ENCODE measurements around the gene CPEB4.

CPEB4 gene

GRCh38 chr5:173916233-173916632 lies 28.1 kb downstream of the CPEB4 start:
- no peak for DNase-seq

DNA sequence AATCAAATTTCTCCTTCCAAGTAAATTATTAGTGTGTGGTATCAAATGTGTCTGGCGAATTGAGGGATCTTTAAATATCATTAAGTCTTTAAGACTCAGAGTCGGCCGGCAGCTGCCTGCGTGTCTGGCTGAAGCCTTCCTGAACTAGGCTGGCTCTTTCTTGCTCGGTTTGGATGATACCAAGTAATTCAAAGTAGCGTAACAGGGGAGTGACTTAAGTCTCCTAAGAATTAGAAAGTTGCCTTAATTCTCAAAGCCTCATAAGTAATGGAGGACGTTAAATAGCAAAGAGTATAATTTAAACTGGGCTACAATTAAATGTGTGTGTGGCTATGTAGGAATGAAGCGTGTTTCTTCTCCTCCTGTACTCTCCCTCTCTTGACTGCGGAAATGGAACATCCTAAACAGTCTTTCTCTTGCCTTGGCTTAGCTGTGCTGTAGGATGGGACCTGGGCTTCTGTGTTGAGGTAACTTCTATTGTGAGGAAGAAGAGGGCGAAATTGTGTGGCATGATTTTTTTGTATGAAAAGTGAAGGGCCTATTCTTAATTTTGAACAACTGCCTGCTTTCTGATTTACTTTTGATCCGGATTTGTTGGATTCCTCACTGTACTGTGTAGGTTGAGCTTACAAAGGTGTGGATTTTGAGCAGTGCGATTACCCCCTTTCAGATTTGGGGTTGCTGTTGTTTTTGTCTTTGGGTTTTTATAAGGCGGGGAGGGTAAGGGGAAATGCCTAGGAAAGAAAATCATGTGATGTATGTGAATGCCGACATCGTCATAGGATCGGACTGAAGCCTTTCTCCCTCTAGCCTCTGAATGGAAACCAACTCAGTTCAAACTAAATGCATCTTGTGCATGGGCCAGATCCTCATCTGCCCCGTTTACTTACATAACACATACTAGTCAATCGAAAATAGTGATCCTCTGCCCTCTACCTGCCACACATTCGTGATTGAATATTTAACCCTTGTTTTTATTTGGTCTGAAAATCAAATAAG lies 29.9 kb downstream of the CPEB4 start:
- DNase-seq, result peak; percentile 49

DNA sequence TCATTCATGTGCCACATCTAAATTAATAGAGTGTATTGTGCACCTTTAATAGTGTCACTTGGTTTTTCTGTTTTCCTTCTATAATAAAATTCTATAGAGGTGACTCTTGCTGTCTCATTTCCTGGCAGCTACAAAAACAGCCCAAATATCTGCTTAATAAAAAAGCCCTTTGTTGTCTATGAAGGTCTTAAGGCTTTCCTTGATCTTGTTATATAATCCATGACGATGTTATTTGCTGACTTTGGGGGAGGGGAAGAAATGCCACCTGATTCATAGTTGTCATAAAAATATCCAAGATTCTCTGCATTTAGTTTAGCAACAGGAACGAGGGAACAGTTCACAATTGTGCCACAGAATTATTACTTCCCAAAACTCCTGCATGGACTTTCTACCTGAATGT lies 31.3 kb downstream of the CPEB4 start:
- no peak for DNase-seq

DNA sequence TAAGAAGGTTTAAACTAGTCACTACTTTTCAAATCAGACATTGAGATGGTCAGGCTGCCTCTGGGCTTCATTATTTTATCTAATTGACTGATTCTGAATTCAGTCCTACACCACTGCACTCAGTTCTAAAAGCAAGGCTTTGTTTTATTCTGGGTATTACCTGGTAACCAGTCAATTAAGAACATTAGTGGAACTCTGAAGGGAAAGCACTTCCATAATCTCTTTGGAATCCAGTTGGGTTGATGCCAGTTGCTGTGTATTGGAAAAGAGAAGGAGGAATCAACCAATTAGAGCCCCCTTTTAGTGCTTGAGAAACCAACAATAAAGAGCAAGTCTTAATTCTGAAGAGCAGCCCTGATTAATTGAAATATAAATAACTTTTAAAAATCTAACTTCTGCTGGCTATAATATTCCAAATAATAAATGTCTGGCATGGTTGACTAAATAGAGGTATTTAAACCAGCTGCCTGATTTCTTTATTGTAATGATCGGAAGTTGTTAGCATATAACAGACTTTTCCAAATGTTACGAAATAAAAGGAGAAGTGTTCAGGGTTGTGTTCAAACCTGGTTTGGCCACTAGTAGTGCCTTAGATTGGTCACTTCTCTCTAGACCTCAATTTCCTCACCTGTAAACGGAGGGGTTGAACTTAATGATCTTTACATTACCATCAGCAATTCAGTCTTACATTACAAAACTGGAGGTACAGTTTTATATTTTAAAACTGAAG lies 32.0 kb downstream of the CPEB4 start:
- no peak for DNase-seq

DNA sequence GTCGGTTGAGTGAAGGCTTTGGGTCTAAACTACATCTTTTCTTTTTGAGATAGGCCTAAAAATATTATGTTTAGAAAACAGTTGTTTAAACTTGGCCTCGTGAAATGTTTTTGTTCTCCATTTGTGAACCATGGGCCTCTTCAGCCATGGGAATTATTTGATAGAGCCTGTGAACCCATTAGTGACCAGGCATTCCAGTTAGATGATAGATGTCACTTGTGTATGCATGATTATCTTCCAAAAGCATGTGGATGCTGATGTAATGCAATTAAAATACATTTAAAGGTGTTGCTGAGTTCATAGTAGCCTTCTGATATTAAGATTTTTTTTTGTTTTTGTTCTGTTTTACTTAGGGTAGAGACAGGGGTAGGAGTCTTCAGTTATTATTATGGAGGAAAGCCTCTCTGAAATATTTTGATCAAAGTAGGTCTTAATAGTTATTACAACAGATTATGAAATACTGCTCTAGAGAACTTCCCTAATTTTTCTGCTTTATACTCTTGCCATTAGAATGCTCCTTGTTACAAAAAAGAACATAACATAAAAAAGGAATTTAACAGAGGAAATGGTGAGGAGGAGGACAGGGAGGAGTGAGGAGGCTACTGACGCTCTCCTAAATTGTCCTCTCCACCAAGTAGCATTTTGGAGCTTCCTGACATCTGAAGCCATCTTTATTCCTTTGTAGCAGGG lies 32.9 kb downstream of the CPEB4 start:
- no peak for DNase-seq

DNA sequence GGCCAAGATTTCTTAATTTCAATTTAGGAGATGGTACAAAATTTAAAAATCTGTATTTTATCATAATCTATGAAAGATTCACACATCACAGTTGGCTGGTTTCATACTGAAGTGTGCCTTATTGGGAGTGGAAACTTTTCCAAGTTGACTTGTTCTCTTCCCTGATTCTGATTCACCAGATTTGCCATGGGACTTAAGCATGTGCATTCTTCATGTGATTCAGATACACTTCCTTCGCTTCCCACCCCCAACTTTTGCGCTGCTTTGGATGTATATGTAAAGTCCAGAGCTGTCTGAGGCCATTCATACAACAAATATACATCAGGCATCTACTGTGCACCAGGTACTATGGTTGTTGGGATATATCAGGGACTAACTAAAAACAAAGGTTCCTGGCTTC lies 34.4 kb downstream of the CPEB4 start:
- no peak for DNase-seq

GRCh38 chr5:173923218-173924095 lies 35.3 kb downstream of the CPEB4 start:
- DNase-seq, result no peak

GRCh38 chr5:173924899-173925298 lies 36.8 kb downstream of the CPEB4 start:
- no peak for DNase-seq

DNA sequence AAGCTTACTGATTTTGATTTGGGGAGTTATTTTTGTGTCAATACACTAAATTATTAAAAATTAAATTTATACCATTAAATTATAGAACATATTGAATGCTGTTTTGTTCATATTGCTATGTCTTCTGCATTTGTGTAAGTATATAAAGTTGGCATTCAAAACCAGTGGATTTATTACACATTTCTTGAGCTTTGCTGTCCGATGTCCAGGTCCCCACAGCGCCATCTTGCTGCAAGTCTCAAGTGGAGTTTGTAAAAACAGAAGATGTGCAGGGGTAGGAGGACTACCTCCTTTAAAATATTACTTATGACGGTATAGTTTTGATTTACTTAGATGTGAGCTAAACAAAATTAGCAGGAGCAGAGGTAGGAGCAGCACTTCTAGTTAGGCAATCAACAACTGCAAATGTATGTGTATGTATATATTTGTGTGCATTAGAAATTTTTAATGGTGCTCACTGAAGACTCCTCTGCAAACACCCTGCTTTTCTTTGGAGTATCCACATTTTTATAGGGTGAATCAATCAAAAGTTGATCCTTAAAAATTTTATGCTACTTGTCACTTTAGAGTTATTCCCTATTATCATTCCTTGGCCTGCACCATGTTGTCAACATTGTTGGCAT lies 37.4 kb downstream of the CPEB4 start:
- DNase-seq, result no peak

DNA sequence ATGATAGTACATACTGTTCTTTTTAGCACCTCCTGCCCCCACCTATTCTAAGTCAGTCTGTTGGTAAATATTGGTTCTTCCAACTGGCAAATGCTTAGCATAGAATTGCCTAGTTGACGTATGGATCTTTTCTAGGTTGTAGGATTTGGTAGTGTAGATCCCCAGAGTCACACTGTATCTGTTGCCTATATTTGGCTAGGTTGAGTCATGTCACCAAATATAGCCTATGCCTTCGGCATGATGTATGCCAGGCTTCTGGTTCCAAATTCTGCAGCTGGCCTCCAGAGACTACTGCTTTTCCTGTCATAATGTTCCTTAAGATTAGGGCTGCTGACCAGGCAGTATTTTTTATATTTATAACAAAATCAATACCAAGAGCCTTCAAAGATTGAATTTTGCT lies 38.2 kb downstream of the CPEB4 start:
- DNase-seq, result no peak

DNA sequence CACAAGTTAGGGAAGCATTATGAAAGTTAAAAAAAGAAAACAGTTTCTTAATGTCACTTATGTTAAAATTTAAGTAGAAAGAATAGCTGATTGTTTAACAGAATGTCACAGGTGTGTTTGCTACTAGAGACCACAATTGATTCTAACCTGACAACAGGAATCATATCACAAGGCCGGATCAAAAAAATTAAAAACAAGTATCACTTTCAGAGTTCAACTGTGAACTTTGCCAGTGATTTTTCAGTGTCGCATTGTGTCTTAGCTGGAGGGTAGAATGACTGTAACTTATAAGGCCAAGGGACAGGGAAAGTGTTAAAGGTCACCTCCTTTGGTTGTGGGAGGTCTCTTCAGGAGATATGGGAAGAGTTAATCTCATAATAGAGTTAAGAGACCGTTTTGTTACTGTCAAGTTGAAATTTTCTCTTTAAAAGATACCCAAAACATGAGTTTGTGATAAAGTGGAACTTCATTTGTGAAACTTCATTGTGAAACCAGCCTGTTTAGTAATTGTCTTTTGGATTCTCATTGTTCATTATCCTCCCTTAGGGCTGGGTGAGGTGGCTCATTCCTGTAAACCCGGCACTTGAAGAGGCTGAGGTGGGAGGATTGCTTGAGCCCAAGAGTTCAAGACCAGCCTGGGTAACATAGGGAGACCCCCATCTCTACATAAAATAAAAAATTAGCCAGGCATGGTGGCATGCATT lies 40.9 kb downstream of the CPEB4 start:
- DNase-seq, result no peak

DNA sequence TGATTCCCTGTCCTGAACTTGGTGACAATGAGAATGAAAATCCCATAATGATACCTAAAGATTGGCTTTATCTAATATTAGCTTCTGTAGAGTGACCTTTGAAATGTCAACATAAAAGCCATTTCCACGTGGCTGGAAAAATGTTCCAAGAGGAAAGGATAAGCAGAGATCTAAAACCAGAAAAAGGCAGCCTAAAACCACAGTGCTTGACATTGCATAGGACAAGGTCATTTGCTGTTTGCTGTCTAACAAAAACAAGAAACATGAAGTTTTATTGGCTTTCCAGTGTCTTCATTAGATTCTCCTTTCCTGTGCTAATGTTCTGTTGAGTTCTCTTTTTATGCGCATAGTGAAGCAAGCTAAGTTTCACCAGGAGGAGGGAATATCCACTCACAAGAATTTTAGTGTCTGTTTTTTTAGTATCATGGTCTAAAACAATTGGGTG lies 44.6 kb downstream of the CPEB4 start:
- no peak for DNase-seq

GRCh38 chr5:173933901-173934300 lies 45.8 kb downstream of the CPEB4 start:
- no peak for DNase-seq

GRCh38 chr5:173935396-173935795 lies 47.2 kb downstream of the CPEB4 start:
- no peak for DNase-seq

DNA sequence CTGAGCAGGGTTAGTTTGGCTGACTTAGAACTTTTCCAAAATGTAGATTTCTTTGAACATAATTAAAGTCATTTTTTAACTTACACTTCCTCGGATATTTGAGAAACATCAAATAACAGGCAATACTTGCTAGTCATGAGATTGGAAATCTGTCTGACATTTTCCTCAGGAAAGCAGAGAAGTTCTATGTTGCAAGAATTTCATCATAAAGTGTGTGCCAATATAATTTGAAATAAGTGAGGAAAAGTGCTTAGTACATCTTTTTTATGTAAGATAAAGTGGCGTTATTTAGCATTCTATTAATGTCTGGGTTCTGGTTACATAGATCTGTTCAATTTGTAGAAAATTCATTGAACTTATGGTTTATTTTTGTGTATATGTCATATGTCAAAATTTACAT lies 52.1 kb downstream of the CPEB4 start:
- no peak for DNase-seq

GRCh38 chr5:173941102-173941501 lies 53.0 kb downstream of the CPEB4 start:
- no peak for DNase-seq

DNA sequence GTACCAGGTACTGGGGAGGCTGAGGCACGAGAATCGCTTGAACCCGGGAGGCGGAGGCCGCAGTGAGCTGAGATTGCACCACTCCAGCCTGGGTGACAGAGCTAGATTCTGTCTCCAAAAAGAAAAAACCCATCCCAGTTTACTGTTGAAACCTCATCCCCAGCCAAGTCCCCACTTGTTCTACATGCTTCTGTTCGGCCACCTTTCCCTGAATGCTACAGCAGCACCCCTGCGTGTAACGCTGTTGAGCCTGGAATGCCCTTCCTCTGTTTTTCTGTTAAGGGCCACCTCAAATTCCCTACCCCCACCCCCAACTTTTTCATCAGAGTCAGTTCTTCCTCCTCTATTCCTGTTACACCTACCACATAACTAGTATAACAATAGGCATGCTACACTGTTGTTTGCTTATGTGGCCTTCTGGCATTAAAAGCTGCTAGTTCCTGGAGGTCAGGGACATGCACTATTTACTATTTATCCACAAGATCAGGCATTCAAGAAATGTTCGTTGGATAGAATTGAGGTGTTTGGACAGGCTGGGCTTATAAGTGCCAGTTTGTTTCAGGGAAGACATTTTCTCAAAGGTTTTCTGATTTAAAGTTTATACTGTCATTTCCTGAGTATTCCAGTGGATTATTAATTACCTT lies 53.7 kb downstream of the CPEB4 start:
- no peak for DNase-seq

DNA sequence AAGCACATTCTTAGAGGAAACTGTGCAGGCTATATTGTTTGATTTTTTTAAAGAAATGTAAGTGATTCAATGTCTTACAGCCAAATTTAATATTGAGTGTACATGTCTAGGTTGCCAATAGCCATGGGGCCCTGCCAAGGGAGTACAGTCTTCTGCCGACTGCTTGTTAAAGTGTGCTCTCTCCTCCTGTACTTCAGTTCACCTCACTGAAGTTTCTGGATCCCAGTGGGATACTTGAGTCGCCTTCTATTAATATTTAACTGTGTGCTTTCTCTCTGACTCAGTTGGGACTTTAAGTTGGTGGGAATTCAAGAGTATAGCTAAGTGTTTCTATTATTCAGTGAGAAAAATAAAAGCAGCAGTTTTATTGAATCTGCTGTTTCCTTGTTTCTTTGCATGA lies 56.4 kb downstream of the CPEB4 start:
- DNase-seq, result no peak

GRCh38 chr5:173945160-173945559 lies 57.0 kb downstream of the CPEB4 start:
- DNase-seq, result no peak

- no peak for DNase-seq
These were observed 58.2 kb downstream of the CPEB4 start for GRCh38 chr5:173946323-173946722.

DNA sequence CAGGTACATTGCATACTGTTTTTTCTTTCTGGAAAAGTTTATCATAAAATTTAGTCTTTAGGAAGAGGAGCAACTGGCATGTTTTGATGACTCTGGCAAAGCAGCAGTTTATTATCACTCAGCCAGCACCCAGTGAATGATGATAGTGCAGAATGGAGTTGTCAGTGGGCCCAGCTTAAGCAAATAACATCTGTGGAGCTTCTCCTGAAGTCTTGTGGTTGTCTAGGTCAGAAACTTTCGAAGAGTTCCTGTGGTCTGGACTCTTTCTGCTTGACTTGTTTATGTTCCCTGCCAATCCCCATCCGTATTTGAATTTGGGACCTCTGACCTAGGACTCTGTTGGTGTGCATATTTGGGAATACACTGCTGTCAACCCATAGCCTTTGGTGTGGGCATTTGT lies 62.7 kb downstream of the CPEB4 start:
- no peak for DNase-seq
